HG03139 (cell line): Measurements from ENCODE around the gene ZNF609.
"Not testable (repeated sequence)": the region's sequence is repeated elsewhere in the genome, so short reads cannot be mapped to it uniquely, and the experiment has no call there.

Source experiments
- ATAC-seq: cut with Tn5 transposase; IDR thresholded peaks from one replicate; pipeline ENCODE4 v1.9.1; 2021; ENCODE audit not compliant: unreplicated experiment

ZNF609 gene

GRCh38 chr15:64617727-64618126 is 157.3 kb downstream of the ZNF609 start:
- no peak for ATAC-seq

GRCh38 chr15:64618138-64618537 is 157.8 kb downstream of the ZNF609 start:
- ATAC-seq = no peak

GRCh38 chr15:64618540-64618939 is 158.2 kb downstream of the ZNF609 start:
- ATAC-seq = no peak

GRCh38 chr15:64619880-64620839 is 159.8 kb downstream of the ZNF609 start:
- ATAC-seq = no peak

- no peak for ATAC-seq
Measured at GRCh38 chr15:64621056-64621455, 160.7 kb downstream of the ZNF609 start.

- ATAC-seq = no peak
Measured at GRCh38 chr15:64622410-64623260, 162.3 kb downstream of the ZNF609 start.

- no peak for ATAC-seq
Measured at GRCh38 chr15:64623347-64623996, 163.1 kb downstream of the ZNF609 start.

GRCh38 chr15:64624242-64624641 is 163.9 kb downstream of the ZNF609 start:
- no peak for ATAC-seq

GRCh38 chr15:64629063-64629462 is 168.7 kb downstream of the ZNF609 start:
- no peak for ATAC-seq

- ATAC-seq = no peak
Measured at GRCh38 chr15:64630396-64631107, 170.2 kb downstream of the ZNF609 start.

GRCh38 chr15:64632639-64633038 is 172.3 kb downstream of the ZNF609 start:
- ATAC-seq = not testable (repeated sequence)

- ATAC-seq = no peak
Measured at GRCh38 chr15:64633332-64633731, 173.0 kb downstream of the ZNF609 start.

GRCh38 chr15:64634027-64634426 is 173.6 kb downstream of the ZNF609 start:
- ATAC-seq = peak; percentile 78

GRCh38 chr15:64634576-64635498 is 174.5 kb downstream of the ZNF609 start:
- peak; percentile 46 for ATAC-seq

GRCh38 chr15:64635499-64636495 is 175.4 kb downstream of the ZNF609 start:
- no peak for ATAC-seq

GRCh38 chr15:64636556-64636955 is 176.2 kb downstream of the ZNF609 start:
- no peak for ATAC-seq

- ATAC-seq = no peak
Measured at GRCh38 chr15:64637412-64637811, 177.0 kb downstream of the ZNF609 start.

GRCh38 chr15:64639744-64640143 is 179.4 kb downstream of the ZNF609 start:
- not testable (repeated sequence) for ATAC-seq
